ENCODE measurements around the gene COL11A2.
"Not testable (repeated sequence)": the region's sequence is repeated elsewhere in the genome, so short reads cannot be mapped to it uniquely, and the experiment has no call there.

The COL11A2 gene

GRCh38 chr6:33192105-33192646 lies at the start of gene COL11A2:
Gene COL11A2, minus strand, starts transcription at chr6:33192467. Its CDS starts 227 bp downstream, at chr6:33192240.
- peak in 1 of 2 donors; percentile 46 for DNase-seq

DNA sequence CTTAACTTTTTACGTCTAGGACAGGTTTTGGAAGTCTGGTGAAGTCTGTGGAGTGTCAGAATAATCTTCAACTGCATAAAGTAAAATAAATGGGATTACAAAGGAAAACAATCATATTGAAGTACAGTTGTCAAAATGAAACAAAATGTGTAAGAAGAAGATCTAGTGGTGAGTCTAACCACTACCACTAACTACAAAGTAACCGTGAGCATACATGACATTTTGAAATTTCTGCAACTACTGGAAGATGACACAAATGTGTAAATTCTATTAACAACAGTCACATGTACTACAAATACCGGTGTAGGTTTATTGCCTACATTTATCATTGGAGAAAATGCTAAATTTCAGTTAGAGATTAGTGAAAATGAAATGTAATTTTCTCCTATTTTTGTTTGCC lies 49.7 kb upstream of the COL11A2 start:
- DNase-seq: no peak

- no peak for DNase-seq
These were observed 45.5 kb upstream of the COL11A2 start for GRCh38 chr6:33237741-33238140.

DNA sequence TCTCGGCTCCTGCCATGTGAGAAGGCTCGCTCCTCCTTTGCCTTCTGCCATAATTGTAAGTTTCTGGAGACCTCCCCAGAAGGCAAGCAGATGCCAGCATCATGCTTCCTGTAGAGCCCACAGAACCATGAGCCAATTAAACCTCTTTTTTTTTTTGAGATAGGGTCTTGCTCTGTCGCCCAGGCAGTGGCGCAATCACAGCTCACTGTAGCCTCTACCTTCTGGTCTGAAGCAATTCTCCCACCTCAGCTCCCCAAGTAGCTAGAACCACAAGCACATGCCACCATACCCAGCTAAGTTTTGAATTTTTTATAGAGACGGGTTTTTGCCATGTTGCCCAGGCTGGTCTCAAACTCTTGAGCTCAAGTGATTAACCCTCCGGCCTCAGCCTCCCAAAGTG lies 44.6 kb upstream of the COL11A2 start:
- no peak for DNase-seq

DNA sequence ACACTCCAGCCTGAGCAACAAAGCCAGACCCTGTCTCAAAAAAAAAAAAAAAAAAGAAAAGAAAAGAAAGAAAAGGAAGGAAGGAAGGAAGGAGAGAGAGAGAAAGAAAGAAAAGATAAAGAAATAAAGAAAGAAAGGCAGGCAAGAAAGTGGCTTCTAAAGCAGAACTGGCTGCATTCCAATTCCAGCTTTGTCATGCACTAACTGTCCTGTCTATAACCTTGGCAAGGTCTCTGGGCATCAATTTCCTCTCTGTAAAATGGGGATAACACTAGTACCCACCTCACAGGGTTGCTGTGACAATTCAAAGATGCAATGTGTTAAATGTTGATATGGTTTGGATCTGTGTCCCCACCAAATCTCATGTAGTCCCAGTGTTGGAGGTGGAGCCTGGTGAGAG lies 44.1 kb upstream of the COL11A2 start:
- no peak for DNase-seq

GRCh38 chr6:33235221-33235634 lies 43.0 kb upstream of the COL11A2 start:
- DNase-seq: no peak

DNA sequence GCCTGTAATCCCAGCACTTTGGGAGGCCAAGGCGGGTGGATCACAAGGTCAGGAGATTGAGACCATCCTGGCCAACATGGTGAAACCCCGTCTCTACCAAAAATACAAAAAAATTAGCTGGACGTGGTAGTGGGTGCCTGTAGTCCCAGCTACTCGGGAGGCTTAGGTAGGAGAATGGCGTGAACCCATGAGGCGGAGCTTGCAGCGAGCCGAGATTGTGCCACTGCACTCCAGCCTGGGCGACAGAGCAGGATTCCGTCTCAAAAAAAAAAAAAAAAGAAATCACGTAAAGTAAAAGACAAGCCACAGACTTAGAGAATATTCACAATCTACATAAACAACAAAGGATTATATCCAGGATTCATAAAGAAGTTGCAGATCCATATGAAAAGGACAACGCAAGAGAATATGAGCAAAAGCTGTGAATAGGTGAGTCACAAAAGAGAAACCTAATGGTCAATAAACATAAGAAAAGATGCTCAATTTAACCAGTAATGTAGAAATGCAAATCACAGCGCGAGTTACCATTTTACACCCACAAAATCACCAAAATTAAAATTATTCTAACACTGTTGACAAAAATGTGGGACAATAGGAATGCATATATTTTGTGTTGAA lies 34.3 kb upstream of the COL11A2 start:
- DNase-seq: not testable (repeated sequence)

DNA sequence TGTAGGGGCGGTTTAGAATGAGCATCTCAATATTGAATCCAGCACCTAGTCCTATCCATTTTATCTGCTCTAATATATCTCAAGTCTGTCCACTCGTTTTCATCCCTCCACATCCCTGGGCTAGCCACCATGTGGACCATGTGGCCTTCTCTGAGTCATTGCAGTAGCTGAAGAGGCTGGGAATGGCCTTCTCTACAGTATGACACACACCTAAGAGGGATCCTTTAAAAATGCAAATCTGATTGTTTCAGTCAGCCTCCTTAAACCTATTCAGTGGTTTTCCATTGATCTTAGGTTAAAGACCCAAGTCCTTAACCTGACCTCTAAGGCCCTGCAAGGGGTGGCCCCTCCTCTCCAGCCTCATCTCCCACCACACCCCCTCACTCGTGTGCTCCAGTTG lies 25.4 kb upstream of the COL11A2 start:
- DNase-seq: no peak

- DNase-seq: no peak
These were observed 25.0 kb upstream of the COL11A2 start for GRCh38 chr6:33217246-33217645.

DNA sequence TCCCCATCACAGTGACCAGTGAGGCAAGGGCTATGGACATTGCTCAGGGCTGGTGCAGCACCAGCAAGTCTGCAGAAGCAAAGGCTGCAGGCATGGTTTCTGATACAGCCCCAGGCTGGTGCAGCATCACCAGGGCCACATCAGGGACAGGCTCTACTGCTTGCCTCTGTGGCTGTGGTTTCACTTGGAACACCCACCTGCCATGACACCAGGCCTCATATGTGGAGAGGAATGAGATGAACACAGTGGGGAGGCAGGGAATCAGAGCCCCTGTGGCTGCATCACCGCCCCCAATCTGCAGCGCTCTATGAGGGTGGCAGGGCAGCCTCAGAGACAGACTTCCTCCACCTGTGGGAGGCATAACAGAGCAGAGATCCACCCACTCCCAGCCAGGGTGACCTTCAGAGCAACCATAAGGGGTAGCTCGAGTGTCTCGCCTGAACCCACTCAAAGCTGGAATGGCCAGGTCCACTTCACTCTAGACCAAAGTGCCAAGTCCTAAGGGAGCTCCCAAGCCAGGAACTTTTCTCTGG lies 23.9 kb upstream of the COL11A2 start:
- DNase-seq: no peak

DNA sequence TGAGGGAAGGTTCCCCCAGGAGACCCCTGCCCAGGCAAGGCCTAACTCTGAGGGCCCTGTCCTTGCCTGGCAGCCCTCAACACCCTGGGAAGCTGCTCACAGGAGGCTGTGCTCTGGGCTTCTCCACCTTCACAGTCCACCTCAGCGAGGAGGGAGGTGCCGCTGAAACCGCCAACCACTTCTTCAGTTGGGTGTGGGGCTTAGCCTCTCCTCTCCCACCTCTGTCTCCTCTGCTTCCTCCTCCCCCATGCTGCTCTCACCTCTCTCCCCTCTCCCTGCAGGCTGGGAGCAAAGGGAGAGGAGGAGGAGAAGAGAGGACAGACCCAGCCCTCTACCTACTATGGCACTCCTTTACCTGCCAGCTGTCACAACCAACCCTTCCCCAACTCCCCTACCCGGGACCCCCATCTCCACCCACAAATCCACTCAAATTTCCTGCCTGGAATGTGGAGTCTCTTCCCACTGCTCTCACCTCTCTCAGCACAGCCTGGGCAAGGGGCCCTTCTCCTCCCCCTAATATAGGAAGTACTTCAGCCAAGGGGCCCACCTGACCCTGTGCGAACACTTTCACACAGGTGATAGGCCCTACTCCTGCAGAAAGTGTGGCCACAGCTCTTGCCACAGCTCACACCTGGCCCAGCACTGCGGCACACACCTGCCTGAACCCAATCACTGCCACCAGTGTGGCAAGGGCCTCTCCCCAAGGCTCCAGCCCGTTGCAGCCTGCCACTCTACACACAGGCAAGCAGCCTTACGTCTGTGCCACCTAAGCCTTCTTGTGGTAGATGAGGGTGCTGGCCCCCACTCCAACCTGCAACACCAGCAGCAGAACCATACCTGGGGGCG lies 23.2 kb upstream of the COL11A2 start:
- DNase-seq: no peak

DNA sequence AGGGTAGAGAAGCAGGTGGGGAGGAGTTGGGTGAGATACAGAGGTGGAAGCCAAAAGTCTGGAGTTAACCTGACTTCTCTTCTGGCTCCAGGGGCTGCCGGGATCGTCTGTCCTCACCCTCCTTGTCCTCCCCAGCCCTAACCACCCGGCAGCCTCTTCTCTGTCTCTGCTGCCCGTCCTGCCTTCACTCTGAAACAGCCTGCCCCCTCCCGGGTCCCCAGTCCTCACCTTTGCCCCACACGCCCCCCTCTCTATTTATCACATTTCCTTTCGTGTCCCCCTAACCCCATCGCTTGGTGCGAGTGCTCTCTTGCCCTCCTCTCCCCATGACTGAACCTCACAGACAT lies 21.7 kb upstream of the COL11A2 start:
- no peak for DNase-seq

DNA sequence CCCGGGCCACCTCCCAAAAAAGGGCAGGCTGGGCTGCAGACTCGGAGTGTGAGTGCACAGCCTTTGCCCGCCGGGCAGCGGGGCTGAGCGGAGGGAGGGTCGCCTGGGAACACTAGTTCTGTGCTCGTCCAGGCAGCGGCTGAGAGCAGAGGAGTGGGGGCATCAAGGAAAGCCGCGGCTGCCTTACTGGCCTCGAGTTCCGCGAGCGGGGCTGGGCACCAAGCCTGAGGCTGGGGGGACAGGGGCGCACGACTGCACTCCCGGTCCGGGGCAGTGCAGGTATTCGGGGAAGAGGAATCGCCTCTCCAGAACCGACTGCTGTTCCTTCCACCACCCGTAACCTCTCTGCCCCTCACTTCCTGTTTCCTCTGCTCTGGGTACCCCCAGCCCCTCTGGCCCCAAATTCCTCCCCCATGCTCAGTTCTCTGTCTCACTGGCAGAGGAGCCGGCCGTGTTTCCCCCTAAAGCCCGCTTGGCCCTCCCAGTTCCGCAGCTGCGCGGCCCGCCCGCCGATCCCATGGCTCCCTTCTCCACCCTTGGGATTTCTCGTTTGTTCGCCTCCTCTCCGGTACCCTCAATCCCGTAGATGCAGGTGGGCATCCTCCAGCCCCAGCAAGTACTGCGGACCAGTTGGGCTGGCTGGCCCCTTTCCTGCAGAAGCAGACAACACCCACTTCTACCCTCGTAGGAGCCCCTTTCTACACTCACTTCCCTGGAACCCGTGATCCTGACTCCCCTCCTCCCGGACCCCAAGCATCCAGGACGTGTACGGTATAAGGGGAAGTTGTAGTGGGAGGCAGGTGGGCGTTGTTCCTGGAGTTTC lies 21.1 kb upstream of the COL11A2 start:
- DNase-seq: no peak

- DNase-seq: no peak
These were observed 20.5 kb upstream of the COL11A2 start for GRCh38 chr6:33212857-33213165.

DNA sequence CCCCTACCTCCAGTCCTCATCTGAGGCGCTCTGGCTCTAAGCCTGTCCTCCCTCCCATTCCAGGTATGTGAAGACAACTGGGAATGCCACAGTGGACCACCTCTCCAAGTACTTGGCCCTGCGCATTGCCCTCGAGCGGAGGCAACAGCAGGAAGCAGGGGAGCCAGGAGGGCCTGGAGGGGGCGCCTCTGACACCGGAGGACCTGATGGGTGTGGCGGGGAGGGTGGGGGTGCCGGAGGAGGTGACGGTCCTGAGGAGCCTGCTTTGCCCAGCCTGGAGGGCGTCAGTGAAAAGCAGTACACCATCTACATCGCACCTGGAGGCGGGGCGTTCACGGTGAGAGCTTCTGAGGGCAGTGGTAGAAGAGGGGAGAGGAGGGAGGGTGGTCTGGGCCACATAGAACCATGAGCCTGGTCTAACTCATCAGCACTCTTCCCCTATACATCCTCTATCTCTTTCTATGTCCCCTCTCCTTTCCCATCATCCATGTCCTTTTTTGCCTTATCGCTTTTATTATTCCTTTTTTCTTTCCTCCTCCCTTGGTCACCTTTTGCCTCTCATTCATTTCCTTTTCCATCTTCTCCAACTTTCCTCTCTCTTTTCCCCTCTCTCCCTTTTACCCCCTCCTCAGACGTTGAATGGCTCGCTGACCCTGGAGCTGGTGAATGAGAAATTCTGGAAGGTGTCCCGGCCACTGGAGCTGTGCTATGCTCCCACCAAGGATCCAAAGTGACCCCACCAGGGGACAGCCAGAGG lies 19.6 kb upstream of the COL11A2 start:
- no peak for DNase-seq

DNA sequence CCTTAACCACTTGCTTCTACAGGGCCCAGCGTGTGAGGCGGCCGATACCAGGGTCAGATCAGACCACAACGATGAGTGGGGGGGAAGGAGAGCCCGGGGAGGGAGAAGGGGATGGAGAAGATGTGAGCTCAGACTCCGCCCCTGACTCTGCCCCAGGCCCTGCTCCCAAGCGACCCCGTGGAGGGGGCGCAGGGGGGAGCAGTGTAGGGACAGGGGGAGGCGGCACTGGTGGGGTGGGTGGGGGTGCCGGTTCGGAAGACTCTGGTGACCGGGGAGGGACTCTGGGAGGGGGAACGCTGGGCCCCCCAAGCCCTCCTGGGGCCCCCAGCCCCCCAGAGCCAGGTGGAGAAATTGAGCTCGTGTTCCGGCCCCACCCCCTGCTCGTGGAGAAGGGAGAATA lies 18.9 kb upstream of the COL11A2 start:
- DNase-seq: no peak

GRCh38 chr6:33209856-33210255 lies 17.6 kb upstream of the COL11A2 start:
- no peak for DNase-seq

- peak; percentile 87 to 88 for DNase-seq
These were observed 16.1 kb upstream of the COL11A2 start, which contains the start of gene RING1 for GRCh38 chr6:33208091-33208967. Gene RING1, plus strand, starts transcription at chr6:33208500. Its CDS starts 323 bp downstream, at chr6:33208823.

DNA sequence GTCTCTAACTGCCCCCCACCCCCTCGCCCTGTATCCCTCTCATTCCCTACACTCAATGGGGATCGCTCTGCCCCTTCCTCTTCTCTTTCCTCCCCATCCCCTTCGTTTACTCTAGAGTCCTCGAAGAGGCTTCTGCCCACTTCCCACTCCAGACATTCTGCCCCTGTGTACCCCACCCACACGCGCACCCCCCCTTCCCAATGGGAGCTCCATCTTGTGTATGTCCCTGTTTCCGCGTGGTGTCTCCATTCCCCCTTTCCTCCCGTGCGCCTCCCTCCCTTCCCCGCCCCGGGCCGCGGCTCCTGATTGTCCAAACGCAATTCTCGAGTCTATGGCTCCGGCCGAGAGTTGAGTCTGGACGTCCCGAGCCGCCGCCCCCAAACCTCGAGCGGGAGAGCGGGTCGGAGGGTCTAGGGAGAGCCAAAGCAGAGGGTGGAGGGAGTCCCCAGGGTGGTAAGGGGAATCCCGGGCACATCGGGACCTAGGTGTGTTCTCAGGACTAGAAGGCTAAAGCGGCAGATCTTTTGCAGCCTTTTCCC lies 15.4 kb upstream of the COL11A2 start:
- peak in 1 of 2 donors; percentile 28 for DNase-seq

DNA sequence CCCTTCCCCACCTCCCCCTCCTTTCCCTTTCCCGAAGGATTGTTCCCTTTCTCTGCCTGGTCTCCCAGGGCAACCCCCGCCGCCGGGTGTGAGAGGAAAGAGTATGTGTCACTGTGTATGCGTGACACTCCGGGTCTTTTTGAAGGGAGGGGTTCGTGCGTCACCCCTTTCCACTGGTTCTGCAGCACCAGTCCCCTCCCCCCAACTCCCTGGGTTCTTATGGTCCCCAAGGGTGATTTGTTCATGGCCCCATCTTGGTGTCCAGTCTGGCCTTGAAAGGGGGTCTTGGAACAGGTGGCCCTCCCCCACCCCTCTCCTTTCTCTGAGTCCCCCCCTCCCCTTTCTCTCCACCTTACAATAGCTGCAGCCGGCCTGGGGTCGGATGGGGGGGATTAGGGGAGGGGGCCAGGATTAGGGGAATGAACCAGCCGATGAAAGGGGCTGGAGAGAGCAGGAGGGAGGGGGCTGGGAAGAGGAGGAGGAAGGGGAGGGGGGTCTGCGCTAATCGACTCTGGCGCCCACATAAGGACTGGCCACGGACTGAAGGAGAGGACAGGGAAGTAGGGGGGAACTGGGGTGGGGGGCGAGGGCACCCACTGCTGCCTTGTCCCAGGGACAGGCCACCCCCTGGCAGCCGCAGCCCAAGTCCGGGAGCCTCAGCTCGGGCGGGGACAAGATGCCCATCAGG lies 14.7 kb upstream of the COL11A2 start:
- no peak for DNase-seq
